ENCODE measurements around the gene PELO. TPM values are rescaled to one million over a fixed set of nuclear protein-coding genes. Genes with fewer than 3 reads are reported as not detected.
A peak's percentile ranks its signal among the peaks of the same experiment; 100 is the strongest.
"Not testable (repeated sequence)": the region's sequence is repeated elsewhere in the genome, so short reads cannot be mapped to it uniquely, and the experiment has no call there.

The PELO gene
- total RNA-seq, 4 donors from 2014 or later = 16.5 to 35.8 (median 24.6) TPM

DNA sequence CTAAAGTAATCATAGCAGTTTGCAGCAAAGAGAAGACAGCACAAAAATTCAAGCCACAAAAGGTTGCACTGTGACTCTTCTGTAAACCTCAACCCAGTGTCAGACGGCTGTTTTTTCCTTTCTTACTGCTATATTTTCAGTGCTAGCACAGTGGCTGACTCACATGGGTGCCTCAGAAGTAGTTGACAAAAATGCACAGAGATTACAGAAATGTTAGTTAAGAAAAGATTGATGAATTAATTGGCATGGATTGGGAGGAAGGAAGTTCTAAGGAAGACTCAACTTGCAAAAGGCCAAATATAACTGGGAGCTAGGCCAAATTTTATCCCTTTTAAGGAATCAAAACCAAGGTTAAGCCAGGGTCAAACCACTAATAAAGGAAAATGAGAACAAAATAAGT lies 43.7 kb upstream of the PELO start:
- TF ChIP-seq, protein P1, sequence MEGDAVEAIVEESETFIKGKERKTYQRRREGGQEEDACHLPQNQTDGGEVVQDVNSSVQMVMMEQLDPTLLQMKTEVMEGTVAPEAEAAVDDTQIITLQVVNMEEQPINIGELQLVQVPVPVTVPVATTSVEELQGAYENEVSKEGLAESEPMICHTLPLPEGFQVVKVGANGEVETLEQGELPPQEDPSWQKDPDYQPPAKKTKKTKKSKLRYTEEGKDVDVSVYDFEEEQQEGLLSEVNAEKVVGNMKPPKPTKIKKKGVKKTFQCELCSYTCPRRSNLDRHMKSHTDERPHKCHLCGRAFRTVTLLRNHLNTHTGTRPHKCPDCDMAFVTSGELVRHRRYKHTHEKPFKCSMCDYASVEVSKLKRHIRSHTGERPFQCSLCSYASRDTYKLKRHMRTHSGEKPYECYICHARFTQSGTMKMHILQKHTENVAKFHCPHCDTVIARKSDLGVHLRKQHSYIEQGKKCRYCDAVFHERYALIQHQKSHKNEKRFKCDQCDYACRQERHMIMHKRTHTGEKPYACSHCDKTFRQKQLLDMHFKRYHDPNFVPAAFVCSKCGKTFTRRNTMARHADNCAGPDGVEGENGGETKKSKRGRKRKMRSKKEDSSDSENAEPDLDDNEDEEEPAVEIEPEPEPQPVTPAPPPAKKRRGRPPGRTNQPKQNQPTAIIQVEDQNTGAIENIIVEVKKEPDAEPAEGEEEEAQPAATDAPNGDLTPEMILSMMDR (IDR thresholded peaks at IDR 0.05) = no peak
- no peak for TF ChIP-seq POLR2A (IDR thresholded peaks at IDR 0.05)

DNA sequence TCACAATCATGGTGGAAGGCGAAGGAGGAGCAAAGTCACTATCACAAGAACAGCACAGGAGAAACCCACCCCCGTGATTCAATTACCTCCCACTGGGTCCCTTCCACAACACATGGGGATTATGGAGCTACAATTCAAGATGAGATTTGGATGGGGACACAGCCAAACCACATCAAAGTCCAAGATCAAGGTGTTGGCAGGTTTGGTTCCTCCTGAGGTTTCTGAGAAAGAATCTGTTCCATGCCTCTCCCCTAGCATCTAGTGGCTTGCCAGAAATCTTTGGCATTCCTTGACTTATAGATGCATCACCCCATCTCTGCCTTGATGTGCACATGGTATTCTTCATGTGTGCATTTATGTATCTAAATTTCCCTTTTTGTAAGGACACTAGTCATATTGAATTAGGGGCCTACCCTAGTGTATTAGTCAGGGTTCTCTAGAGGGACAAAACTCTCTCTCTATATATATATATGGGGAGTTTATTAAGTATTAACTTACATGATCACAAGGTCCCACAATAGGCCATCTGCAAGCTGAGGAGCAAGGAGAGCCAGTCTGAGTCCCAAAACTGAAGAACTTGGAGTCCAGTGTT lies 42.8 kb upstream of the PELO start:
- H3K36me3 ChIP-seq; intact Hi-C loops (cut with DNase I; ENCODE audit: low total_unique reads); H3K4me3 ChIP-seq; DNase-seq; H3K9me3 ChIP-seq; H3K27me3 ChIP-seq; H3K27ac ChIP-seq; H3K4me1 ChIP-seq: not testable (repeated sequence)

More for the DNA sequence above, 43.7 kb upstream of the PELO start:
- Histone ChIP-seq H3K4me3 (no peak overlapping the region), H3K4me1 (no peaks in the 10 kb centered on the region), H3K27ac (peak overlapping the region in 1 of 2 donors; percentile 34), H3K27me3 (no peaks in the 10 kb centered on the region), H3K9me3 (no peaks in the 10 kb centered on the region), H3K36me3 (no peaks in the 10 kb centered on the region)
- DNase-seq = no peak
- intact Hi-C loops (cut with DNase I; ENCODE audit: low total_unique reads) = no loop called here

DNA sequence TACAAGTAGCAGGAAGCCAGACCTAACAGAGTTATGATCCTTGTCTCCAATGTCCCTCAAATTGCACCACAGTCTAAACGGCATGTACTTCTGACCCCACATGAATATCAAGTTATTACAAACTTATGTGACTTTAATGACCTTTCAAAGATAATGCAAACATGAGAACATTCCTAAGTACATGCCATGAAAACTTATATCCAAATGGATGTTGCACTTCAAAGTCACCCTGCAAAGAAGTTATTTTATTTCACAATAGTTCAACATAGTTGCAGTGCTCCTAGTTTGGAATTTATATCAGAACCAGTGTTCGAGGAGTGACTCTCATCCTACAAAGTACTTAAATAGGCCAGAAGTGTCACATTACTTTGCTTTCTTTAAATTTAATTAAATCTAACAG lies 41.2 kb upstream of the PELO start:
- no peak for DNase-seq
- Histone ChIP-seq H3K27ac (no peak overlapping the region), H3K27me3 (no peaks in the 10 kb centered on the region), H3K4me1 (no peaks in the 10 kb centered on the region), H3K36me3 (no peaks in the 10 kb centered on the region), H3K4me3 (no peak overlapping the region), H3K9me3 (no peaks in the 10 kb centered on the region)
- TF ChIP-seq POLR2A (IDR thresholded peaks at IDR 0.05) = no peak
- TF ChIP-seq, protein P1 (IDR thresholded peaks at IDR 0.05) = no peak
- intact Hi-C loops (cut with DNase I; ENCODE audit: low total_unique reads) = no loop called here

DNA sequence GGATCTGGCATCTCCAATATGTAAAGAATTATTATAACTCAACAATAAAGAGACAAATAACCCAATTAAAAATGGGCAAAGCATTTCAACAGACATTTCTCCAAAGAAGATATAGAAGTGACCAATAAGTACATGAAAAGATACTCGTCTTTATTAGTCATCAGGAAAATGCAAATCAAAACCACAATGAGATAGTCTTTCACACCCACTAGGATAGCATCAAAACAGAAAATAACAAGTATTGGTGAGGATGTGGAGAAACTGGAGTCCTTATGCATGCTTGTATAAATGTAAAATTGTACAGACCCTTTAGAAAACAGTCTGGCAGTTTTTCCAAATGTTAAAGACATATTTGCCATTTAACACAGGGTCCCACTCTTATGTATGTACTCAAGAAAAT lies 39.1 kb upstream of the PELO start:
- no peaks in the 10 kb centered on the region for H3K9me3 ChIP-seq
- H3K36me3 ChIP-seq = no peaks in the 10 kb centered on the region
- TF ChIP-seq POLR2A (IDR thresholded peaks at IDR 0.05) = no peak
- TF ChIP-seq, protein P1 (IDR thresholded peaks at IDR 0.05) = no peak
- no peak overlapping the region for H3K4me3 ChIP-seq
- H3K4me1 ChIP-seq = no peaks in the 10 kb centered on the region
- intact Hi-C loops (cut with DNase I; ENCODE audit: low total_unique reads) = no loop called here
- H3K27me3 ChIP-seq = no peaks in the 10 kb centered on the region
- no peak overlapping the region for H3K27ac ChIP-seq
- no peak for DNase-seq

DNA sequence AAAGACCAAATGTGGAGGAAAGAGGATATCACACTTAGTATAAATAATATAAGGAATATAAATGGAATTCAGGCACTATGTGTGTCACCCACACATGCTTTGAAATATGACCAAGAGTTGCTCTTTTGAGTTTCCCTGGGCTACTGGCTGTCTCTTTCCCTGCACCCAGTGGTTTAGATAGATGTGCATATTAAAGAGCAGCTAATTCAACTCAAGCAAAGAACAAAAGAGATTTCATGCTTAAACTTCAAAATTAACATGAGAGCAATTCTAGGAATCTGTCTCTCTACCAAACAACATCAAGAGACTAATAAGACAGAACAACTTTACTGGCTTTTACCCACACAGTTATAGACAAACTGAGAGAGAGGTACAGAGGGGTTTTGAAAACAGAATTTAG lies 38.0 kb upstream of the PELO start:
- Histone ChIP-seq H3K9me3 (no peaks in the 10 kb centered on the region), H3K27me3 (no peaks in the 10 kb centered on the region), H3K4me1 (no peaks in the 10 kb centered on the region), H3K4me3 (no peak overlapping the region), H3K27ac (no peak overlapping the region), H3K36me3 (no peaks in the 10 kb centered on the region)
- intact Hi-C loops (cut with DNase I; ENCODE audit: low total_unique reads) = no loop called here
- no peak for TF ChIP-seq POLR2A (IDR thresholded peaks at IDR 0.05)
- TF ChIP-seq, protein P1 (IDR thresholded peaks at IDR 0.05) = no peak
- DNase-seq = no peak

DNA sequence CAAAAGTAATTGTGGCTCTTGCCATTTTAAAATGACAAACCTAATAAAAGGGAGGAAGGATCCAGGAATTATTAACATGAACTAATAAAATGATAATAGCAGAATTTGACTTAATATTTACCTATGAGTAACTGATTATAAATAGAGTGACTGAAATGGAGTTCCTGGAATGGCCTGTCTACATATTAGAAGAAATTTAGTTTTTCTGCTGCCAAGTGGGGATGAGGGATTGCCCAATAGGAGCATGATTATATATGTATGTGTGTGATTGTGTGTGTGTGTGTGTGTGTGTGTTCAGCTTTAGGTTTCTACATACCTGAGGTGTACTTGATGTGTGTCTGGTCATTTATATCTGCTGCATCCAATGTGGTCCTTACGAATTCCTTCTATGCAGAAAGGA lies 36.6 kb upstream of the PELO start:
- no peak overlapping the region for H3K4me3 ChIP-seq
- H3K27ac ChIP-seq = no peak overlapping the region
- H3K4me1 ChIP-seq = no peaks in the 10 kb centered on the region
- intact Hi-C loops (cut with DNase I; ENCODE audit: low total_unique reads) = no loop called here
- no peaks in the 10 kb centered on the region for H3K27me3 ChIP-seq
- H3K36me3 ChIP-seq = no peaks in the 10 kb centered on the region
- TF ChIP-seq, protein P1 (IDR thresholded peaks at IDR 0.05) = no peak
- no peak for TF ChIP-seq POLR2A (IDR thresholded peaks at IDR 0.05)
- no peak for DNase-seq
- no peaks in the 10 kb centered on the region for H3K9me3 ChIP-seq
